ENCODE data around the gene SPATA13.

SPATA13 gene

DNA sequence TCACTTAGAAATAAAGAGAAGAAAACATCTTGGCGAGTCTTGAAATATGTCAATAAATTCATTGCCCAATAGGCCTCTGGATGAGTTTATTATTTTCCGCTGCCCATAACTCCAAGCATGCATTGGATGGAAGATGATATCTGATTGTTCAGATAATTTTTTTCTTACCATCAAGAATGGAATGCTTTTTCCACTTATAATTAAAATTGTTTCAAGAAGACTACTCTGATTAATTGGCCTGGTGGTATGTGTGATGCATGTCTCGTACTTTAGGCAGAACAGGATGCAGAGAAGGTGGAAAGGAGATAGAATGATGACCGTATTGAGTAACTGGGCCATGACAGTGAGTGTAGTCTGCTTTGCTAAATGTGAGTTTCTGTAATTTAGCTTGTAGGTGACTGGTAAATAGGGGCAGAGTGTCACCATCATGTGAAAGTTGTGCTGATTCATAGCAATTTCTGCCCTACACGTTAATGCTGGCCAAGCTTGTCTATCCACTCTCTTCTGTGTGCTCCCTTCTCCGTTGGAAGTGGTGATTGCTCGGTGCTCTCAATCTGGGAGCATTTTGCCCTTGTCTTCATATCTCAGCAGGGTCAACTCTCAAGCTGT is 13.5 kb upstream of the SPATA13 start:
- TF ChIP-seq ZBTB8A (tag by site-specific recombination; IDR thresholded peaks at IDR 0.05) (no peak), HOXC10 (CRISPR knock-in tag; IDR thresholded peaks at IDR 0.05) (no peak)
- TF ChIP-seq, protein P1, sequence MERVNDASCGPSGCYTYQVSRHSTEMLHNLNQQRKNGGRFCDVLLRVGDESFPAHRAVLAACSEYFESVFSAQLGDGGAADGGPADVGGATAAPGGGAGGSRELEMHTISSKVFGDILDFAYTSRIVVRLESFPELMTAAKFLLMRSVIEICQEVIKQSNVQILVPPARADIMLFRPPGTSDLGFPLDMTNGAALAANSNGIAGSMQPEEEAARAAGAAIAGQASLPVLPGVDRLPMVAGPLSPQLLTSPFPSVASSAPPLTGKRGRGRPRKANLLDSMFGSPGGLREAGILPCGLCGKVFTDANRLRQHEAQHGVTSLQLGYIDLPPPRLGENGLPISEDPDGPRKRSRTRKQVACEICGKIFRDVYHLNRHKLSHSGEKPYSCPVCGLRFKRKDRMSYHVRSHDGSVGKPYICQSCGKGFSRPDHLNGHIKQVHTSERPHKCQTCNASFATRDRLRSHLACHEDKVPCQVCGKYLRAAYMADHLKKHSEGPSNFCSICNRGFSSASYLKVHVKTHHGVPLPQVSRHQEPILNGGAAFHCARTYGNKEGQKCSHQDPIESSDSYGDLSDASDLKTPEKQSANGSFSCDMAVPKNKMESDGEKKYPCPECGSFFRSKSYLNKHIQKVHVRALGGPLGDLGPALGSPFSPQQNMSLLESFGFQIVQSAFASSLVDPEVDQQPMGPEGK (tag by site-specific recombination; IDR thresholded peaks at IDR 0.05) = no peak
- no peak overlapping the region for H3K27ac ChIP-seq (ENCODE audit: extremely low read depth, low read depth, low read length)
- H3K36me3 ChIP-seq (ENCODE audit: control insufficient read depth in 2 of 2, insufficient read depth in 1 of 2, low read length in 2 of 2) = no peaks in the 10 kb centered on the region
- POLR2A ChIA-PET = no interaction called here
- H3K9me3 ChIP-seq (ENCODE audit: control insufficient read depth, insufficient read depth, low read depth, low read length) = no peaks in the 10 kb centered on the region
- CTCF ChIA-PET = no interaction called here
- H3K4me3 ChIP-seq (ENCODE audit: low read depth, low read length) = no peak overlapping the region
- no peaks in the 10 kb centered on the region for H3K4me1 ChIP-seq (ENCODE audit: control insufficient read depth, insufficient read depth, low read length)

DNA sequence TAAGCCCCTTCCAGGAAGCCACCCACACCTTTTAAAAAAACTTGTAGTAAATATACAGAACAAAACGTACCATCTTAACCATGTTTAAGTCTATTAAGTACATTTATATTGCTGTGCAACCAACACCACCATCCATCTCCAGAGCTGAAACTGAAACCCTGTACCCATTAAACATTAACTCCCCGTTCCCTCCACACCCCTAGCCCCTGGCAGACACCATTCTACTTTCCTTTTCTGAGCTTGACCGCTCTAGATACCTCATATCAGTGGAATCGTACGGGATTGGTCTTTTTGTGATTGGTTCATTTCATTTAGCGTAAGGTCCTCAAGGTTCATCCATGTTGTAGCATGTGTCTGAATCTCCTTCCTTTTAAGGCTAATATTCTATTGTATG is 13.0 kb upstream of the SPATA13 start:
- Histone ChIP-seq H3K9me3 (ENCODE audit: control insufficient read depth, insufficient read depth, low read depth, low read length) (no peaks in the 10 kb centered on the region), H3K4me3 (ENCODE audit: low read depth, low read length) (no peak overlapping the region), H3K4me1 (ENCODE audit: control insufficient read depth, insufficient read depth, low read length) (no peaks in the 10 kb centered on the region), H3K36me3 (ENCODE audit: control insufficient read depth in 2 of 2, insufficient read depth in 1 of 2, low read length in 2 of 2) (no peaks in the 10 kb centered on the region), H3K27ac (ENCODE audit: extremely low read depth, low read depth, low read length) (no peak overlapping the region)
- CTCF ChIA-PET = no interaction called here
- TF ChIP-seq ZNF335 (tag by site-specific recombination; conservative IDR thresholded peaks at IDR 0.05) (no peak), ZNF112 (tag by site-specific recombination; IDR thresholded peaks at IDR 0.05) (no peak), ZNF658 (tag by site-specific recombination; IDR thresholded peaks at IDR 0.05) (no peak), ZNF223 (tag by site-specific recombination; IDR thresholded peaks at IDR 0.05) (no peak), BCL11A (tag by site-specific recombination; IDR thresholded peaks at IDR 0.05; ENCODE audit: low read depth) (no peak), ZNF132 (tag by site-specific recombination; IDR thresholded peaks at IDR 0.05; ENCODE audit: borderline replicate concordance) (no peak), OVOL3 (tag by site-specific recombination; IDR thresholded peaks at IDR 0.05) (no peak)
- TF ChIP-seq, protein P2, sequence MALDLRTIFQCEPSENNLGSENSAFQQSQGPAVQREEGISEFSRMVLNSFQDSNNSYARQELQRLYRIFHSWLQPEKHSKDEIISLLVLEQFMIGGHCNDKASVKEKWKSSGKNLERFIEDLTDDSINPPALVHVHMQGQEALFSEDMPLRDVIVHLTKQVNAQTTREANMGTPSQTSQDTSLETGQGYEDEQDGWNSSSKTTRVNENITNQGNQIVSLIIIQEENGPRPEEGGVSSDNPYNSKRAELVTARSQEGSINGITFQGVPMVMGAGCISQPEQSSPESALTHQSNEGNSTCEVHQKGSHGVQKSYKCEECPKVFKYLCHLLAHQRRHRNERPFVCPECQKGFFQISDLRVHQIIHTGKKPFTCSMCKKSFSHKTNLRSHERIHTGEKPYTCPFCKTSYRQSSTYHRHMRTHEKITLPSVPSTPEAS (tag by site-specific recombination; IDR thresholded peaks at IDR 0.05) = no peak
- TF ChIP-seq, protein P3, sequence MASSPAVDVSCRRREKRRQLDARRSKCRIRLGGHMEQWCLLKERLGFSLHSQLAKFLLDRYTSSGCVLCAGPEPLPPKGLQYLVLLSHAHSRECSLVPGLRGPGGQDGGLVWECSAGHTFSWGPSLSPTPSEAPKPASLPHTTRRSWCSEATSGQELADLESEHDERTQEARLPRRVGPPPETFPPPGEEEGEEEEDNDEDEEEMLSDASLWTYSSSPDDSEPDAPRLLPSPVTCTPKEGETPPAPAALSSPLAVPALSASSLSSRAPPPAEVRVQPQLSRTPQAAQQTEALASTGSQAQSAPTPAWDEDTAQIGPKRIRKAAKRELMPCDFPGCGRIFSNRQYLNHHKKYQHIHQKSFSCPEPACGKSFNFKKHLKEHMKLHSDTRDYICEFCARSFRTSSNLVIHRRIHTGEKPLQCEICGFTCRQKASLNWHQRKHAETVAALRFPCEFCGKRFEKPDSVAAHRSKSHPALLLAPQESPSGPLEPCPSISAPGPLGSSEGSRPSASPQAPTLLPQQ (tag by site-specific recombination; IDR thresholded peaks at IDR 0.05) = no peak
- TF ChIP-seq, protein P4, sequence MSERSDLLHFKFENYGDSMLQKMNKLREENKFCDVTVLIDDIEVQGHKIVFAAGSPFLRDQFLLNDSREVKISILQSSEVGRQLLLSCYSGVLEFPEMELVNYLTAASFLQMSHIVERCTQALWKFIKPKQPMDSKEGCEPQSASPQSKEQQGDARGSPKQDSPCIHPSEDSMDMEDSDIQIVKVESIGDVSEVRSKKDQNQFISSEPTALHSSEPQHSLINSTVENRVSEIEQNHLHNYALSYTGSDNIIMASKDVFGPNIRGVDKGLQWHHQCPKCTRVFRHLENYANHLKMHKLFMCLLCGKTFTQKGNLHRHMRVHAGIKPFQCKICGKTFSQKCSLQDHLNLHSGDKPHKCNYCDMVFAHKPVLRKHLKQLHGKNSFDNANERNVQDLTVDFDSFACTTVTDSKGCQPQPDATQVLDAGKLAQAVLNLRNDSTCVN (tag by site-specific recombination; optimal IDR thresholded peaks at IDR 0.05) = no peak
- POLR2A ChIA-PET = no interaction called here

DNA sequence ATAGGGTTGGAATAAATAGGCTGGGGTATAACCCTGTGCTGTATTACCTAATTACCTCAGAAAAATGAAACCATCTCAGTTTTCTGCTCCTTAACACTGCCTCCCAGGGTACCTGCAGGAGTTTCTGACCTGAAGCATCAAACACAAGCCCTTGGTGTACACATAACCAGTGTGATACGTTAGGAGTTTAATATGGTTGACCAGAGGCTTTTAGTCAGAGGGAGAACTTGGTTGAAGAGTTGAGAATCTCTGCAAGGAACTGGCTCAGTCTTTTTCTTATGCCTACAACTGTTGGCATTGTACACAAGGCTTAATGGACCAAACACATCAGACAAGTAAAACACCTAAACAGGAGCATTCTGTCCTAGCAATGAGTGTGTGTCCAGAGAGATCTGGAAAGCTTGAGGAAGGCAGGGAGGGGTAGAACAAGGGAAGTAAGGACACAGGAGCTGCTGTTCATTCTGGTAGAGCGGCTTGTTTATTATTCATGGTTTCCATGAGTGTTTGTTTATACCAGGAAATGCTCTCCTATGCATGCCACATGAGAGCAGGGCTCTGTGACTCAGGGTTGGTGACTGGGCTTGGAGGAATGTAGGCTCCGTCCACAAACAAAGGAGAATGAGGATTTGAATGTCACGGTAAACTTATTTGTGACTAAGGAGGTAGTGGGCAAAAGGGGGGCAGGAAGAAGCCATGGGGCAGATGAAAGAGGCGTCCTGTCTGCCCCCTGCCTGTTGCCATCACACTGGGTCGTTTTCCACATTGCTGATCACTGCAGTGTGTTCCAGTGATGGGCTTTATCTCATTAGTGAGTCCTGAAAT is 11.9 kb upstream of the SPATA13 start:
- POLR2A ChIA-PET = no interaction called here

More for the DNA sequence above, 11.9 kb upstream of the SPATA13 start:
- Histone ChIP-seq H3K9me3 (ENCODE audit: control insufficient read depth, insufficient read depth, low read depth, low read length) (no peaks in the 10 kb centered on the region), H3K36me3 (ENCODE audit: control insufficient read depth in 2 of 2, insufficient read depth in 1 of 2, low read length in 2 of 2) (no peaks in the 10 kb centered on the region), H3K4me3 (ENCODE audit: low read depth, low read length) (no peak overlapping the region), H3K4me1 (ENCODE audit: control insufficient read depth, insufficient read depth, low read length) (no peaks in the 10 kb centered on the region), H3K27ac (ENCODE audit: extremely low read depth, low read depth, low read length) (no peak overlapping the region)
- CTCF ChIA-PET = no interaction called here
- TF ChIP-seq GLIS1 (tag by site-specific recombination; IDR thresholded peaks at IDR 0.05) (0 out of 2 replicates have a peak, but pooled peaks have one; percentile 13), ZFHX2 (tag by site-specific recombination; conservative IDR thresholded peaks at IDR 0.05) (no peak)

Measured in HEK293 (cell line).